Astrocyte of the cerebellum (primary cell): Measurements from ENCODE around the gene AP5Z1.

Experiments
- DNase-seq: peaks from one replicate; pipeline ENCODE4 v3.0.0-alpha.2; 2011; ENCODE audit warnings: low read depth
- H3K4me3 ChIP-seq: 2 replicates; pipeline ENCODE4 v1.5.1; 2011; ENCODE audit warnings: mild to moderate bottlenecking, low read depth, low read length, moderate library complexity
- CTCF ChIP-seq: IDR thresholded peaks from 2 replicates; pipeline ENCODE4 v1.5.1; 2012; ENCODE audit warnings: low read length, low read depth, moderate library complexity, mild to moderate bottlenecking; ENCODE audit errors: missing control alignments
- in situ Hi-C: cut with HindIII; loops from 2 replicates; pipeline ENCODE4 v1.10.0; 2017; ENCODE audit warnings: low sequenced_read_pairs

AP5Z1 gene

DNA sequence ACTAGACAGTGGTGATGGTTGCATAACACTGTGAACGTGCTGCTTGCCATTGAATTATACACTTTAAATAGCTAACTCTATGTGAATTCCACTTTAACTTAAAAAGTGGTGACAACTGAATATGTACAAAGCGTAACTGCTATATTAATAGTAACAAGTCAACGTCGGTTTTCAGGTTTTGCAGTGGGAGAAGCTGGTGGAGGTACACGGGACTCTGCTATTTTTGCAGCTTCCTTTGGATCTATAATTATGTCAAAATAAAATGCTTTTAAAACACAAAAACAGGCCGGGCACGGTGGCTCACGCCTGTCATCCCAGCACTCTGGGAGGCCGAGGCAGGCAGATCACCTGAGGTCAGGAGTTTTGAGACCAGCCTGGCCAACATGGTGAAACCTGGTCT, 21.0 kb downstream of the AP5Z1 start:
- in situ Hi-C loops = no loop called here
- H3K4me3 ChIP-seq = no peak overlapping the region
- DNase-seq = no peak
- TF ChIP-seq CTCF = no peak

DNA sequence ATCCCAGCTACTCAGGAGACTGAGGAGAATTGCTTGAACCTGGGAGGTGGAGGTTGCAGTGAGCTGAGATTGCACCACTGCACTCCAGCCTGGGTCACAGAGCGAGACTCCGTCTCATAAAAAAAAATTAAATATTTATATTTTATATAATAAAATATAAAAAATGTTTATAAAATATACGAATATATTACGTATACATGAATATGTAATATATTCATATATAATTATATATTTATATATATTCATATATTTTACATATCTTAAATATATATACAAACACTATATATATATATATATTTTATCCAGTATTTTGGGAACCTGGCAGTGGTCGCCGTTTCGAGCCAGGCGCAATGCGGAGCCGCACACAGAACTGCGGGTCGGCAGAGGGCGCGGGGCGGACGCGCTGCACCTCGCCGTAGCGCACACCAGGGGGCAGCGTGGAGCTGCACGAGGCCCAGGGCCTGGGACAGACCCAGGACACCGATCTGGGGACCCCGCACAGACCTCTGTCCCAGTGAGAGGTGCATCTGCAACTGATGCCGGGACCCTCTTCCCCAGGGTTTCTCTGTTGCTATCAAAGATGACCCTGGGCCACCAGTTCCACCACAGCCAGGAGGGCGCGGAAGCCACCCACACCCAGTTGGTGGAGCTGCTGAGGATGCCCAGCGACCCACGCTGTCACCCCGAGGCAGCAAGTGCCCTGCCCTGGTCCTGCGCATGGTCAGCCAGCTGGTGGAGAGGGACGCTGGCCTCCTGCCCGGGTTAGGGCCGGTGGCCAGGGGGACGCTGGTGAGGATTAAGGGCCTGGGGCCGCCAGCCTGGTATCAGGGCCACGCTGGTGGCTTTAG, 22.7 kb downstream of the AP5Z1 start:
- H3K4me3 ChIP-seq = no peak overlapping the region
- in situ Hi-C loops = no loop called here
- peak; percentile 75 for TF ChIP-seq CTCF
- no peak for DNase-seq

GRCh38 chr7:4798706-4799235, 23.3 kb downstream of the AP5Z1 start:
- no peak for DNase-seq
- in situ Hi-C loops = no loop called here
- no peak overlapping the region for H3K4me3 ChIP-seq
- TF ChIP-seq CTCF = no peak

- no peak for DNase-seq
Measured at GRCh38 chr7:4799508-4800268, 24.3 kb downstream of the AP5Z1 start.

GRCh38 chr7:4800487-4800886, 25.1 kb downstream of the AP5Z1 start:
- H3K4me3 ChIP-seq = no peak overlapping the region
- no peak for TF ChIP-seq CTCF
- DNase-seq = no peak
- in situ Hi-C loops = loop anchor here (25.0 kb wide), 1 partner anchor 287 kb away; no protein-coding TSS in a partner anchor

More at GRCh38 chr7:4799508-4800268, 24.3 kb downstream of the AP5Z1 start:
- no peak overlapping the region for H3K4me3 ChIP-seq
- TF ChIP-seq CTCF = no peak
- in situ Hi-C loops = loop anchor here (25.0 kb wide), 1 partner anchor 288 kb away; no protein-coding TSS in a partner anchor
